ENCODE results near the gene DMXL1. TPM values are rescaled to one million over a fixed set of nuclear protein-coding genes. Genes with fewer than 3 reads are reported as not detected.

DMXL1 gene
- total and polyA plus RNA-seq, 3 donors from 2014 or later = 16.0 to 93.3 (median 63.9) TPM

GRCh38 chr5:119288379-119289033, 217.6 kb downstream of the DMXL1 start:
- 39 to 47% methylated on average over 2 of the region's 2 CpGs for WGBS, 2 donors
- Histone ChIP-seq H3K4me1 (peaks cover 3% of the 10 kb centered on the region), H3K27me3 (no peaks in the 10 kb centered on the region), H3K9me3 (no peaks in the 10 kb centered on the region), H3K27ac (no peak overlapping the region), H3K4me3 (no peak overlapping the region), H3K36me3 (ENCODE audit: low read depth, missing control alignments) (no peaks in the 10 kb centered on the region)
- TF ChIP-seq POLR2A (IDR thresholded peaks at IDR 0.05) (no peak), CTCF (IDR thresholded peaks at IDR 0.05) (no peak)
- intact Hi-C loops (cut with DNase I; ENCODE audit: low total_unique reads) = no loop called here
- DNase-seq = no peak

- intact Hi-C loops (cut with DNase I; ENCODE audit: low total_unique reads) = no loop called here
- H3K27me3 ChIP-seq = no peaks in the 10 kb centered on the region
- no peak for DNase-seq
- no peaks in the 10 kb centered on the region for H3K9me3 ChIP-seq
- H3K4me3 ChIP-seq = no peak overlapping the region
- H3K36me3 ChIP-seq (ENCODE audit: low read depth, missing control alignments) = no peaks in the 10 kb centered on the region
- no peak for TF ChIP-seq POLR2A (IDR thresholded peaks at IDR 0.05)
- no peak for TF ChIP-seq CTCF (IDR thresholded peaks at IDR 0.05)
- WGBS, 2 donors = 43 to 56% methylated on average over 3 of the region's 3 CpGs
- H3K27ac ChIP-seq = no peak overlapping the region
- H3K4me1 ChIP-seq = peaks cover 3% of the 10 kb centered on the region
Observed at GRCh38 chr5:119289438-119290044, 218.7 kb downstream of the DMXL1 start.

GRCh38 chr5:119290161-119290569, 219.3 kb downstream of the DMXL1 start:
- Histone ChIP-seq H3K36me3 (ENCODE audit: low read depth, missing control alignments) (no peaks in the 10 kb centered on the region), H3K4me3 (no peak overlapping the region), H3K27ac (no peak overlapping the region), H3K27me3 (no peaks in the 10 kb centered on the region), H3K9me3 (no peaks in the 10 kb centered on the region), H3K4me1 (peaks cover 3% of the 10 kb centered on the region)
- TF ChIP-seq CTCF (IDR thresholded peaks at IDR 0.05) (no peak), POLR2A (IDR thresholded peaks at IDR 0.05) (no peak)
- no peak for DNase-seq
- 73 to 79% methylated on average over 3 of the region's 3 CpGs for WGBS, 2 donors
- intact Hi-C loops (cut with DNase I; ENCODE audit: low total_unique reads) = no loop called here

GRCh38 chr5:119290607-119291006, 219.7 kb downstream of the DMXL1 start:
- no peak overlapping the region for H3K4me3 ChIP-seq
- intact Hi-C loops (cut with DNase I; ENCODE audit: low total_unique reads) = no loop called here
- peaks cover 3% of the 10 kb centered on the region for H3K4me1 ChIP-seq
- no peak overlapping the region for H3K27ac ChIP-seq
- 94 to 96% methylated on average over 2 of the region's 2 CpGs for WGBS, 2 donors
- H3K36me3 ChIP-seq (ENCODE audit: low read depth, missing control alignments) = no peaks in the 10 kb centered on the region
- H3K9me3 ChIP-seq = no peaks in the 10 kb centered on the region
- no peak for DNase-seq
- TF ChIP-seq POLR2A (IDR thresholded peaks at IDR 0.05) (no peak), CTCF (IDR thresholded peaks at IDR 0.05) (no peak)
- H3K27me3 ChIP-seq = no peaks in the 10 kb centered on the region

GRCh38 chr5:119291056-119291455, 220.2 kb downstream of the DMXL1 start:
- TF ChIP-seq CTCF (IDR thresholded peaks at IDR 0.05) (no peak), POLR2A (IDR thresholded peaks at IDR 0.05) (no peak)
- no peaks in the 10 kb centered on the region for H3K27me3 ChIP-seq
- H3K27ac ChIP-seq = no peak overlapping the region
- H3K4me3 ChIP-seq = no peak overlapping the region
- 82 to 86% methylated on average over 5 of the region's 5 CpGs for WGBS, 2 donors
- no peaks in the 10 kb centered on the region for H3K9me3 ChIP-seq
- DNase-seq = no peak
- peaks cover 3% of the 10 kb centered on the region for H3K4me1 ChIP-seq
- intact Hi-C loops (cut with DNase I; ENCODE audit: low total_unique reads) = no loop called here
- no peaks in the 10 kb centered on the region for H3K36me3 ChIP-seq (ENCODE audit: low read depth, missing control alignments)
